ENCODE results near the gene SPOCK3.
"Not testable (repeated sequence)": the region's sequence is repeated elsewhere in the genome, so short reads cannot be mapped to it uniquely, and the experiment has no call there.

Gene SPOCK3

DNA sequence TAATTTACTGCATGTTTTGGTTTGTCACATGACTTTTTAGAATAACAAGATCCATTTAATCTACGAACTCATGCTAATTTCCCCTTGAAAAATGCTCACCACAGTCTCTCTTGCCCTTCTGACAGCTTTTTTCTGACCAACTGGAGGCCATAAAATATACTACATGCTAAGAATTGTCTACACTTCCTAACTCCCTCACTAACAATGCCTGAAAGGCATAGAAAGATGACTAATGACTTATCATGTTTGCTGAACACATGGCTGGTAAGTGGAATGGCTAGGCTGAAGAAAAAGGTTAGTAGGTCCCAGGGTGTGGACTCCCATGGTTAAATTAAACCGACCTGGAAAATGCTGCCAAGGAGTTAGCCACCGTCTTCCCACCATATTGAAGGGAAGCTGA is 309.9 kb downstream of the SPOCK3 start:
- DNase-seq: no peak

DNA sequence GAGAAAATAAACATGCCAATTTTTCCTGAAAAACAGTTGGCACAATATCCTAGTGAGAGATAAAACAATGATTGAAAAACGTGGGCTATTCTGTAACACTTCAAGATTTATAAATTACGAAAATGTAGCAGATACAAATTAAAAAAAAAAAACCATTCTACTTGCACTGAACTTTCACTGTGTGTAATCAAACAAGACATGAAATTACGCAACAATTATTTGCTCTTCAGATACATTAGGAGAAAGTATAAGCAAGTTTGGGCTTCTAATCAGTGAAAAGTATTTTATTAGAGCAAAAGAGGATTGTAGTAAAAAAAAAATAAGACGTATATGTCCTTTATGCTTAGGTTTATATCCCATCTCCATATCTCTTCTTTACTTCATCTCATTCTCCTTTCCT is 320.4 kb downstream of the SPOCK3 start:
- no peak for DNase-seq

DNA sequence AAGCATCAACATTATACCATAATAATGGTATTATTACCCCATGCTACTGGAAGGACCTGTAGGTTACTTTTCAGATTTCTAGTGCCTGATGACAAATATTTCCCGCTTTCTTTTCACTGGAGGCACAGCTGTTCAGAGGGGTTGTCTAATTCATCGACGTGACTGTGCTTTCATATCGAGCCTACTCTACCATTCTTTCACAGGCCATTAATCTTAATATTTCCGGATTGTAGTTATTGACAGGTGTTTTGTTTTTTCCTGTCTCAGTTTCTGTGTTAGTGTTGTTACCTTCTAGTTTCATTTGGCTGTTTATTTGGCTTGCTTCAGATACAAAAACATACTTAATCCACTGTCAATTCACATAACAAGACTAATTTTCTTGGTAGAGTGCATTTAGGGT is 330.9 kb downstream of the SPOCK3 start:
- peak; percentile 5 for DNase-seq

DNA sequence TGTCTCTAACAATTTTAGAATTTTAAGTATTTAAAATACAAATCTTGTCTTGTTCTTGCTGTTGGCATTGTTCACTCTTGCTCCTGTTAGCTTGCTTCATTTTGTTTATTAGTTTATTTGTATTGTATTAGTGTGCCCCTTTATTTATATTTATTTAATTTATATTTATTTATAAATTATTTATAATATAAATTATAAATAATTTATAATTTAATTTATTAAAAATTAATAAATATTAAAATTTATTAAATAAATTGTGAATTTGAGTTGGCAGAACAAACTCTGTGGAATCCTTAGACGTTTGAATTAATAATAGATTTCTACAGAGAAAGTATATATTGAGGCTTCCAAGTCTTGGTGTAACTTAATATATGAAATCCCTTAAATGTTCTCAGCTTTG is 331.4 kb downstream of the SPOCK3 start:
- no peak for DNase-seq

DNA sequence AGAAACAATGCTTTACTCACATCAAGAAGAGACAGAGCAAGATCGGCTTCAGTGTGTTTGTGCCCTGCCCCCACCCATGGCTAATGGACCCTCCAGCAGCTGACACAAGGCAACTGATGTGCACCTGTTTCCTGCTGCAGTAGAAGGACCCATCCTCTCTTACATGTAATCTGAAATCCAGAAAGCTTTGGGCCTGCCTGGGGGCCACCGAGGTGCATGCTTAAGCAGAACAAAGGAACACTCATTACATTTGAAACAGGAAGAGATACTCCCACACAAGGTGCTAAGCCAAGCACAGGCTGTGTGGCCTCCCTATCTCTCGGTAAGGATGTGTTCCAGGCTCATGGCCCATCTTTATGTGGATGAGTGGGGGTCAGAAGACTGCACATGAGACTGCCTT is 338.0 kb downstream of the SPOCK3 start:
- no peak for DNase-seq

DNA sequence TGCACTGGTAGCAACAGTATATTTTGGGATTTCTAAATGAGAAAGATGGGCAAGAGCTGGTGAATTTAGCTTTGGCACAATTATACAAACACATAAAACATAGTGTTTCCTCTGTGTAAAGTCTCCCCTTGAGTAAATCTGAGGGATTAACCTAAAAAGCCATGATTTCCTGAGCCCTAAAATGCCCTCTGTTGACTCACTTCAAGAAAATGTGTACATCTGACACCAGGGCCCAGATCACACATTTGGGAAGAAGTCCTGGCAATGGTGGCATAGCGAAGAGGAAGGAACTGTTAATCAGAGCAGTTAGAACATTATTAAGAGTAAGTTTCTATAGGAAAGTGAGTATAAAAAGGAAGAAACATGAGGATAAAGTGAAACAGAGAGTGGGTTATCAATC is 338.5 kb downstream of the SPOCK3 start:
- no peak for DNase-seq

DNA sequence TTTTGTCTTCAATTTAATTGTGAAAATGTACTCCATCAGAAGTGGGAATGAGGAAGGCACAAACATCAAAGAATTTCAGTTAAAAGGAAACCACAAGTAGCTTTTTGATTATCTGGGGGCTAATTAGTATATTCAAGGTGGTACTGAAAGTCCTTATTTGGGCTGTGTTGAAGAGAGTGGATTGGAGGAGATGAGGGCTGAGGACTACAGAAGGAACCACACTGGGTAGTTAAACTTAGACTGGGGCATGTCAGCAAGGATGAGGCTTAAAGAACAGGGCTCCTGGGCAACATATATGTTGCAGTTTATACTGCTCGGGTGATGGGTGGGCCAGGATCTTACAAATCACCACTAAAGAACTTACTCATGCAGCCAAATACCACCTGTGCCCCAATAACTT is 346.8 kb downstream of the SPOCK3 start:
- DNase-seq: no peak

DNA sequence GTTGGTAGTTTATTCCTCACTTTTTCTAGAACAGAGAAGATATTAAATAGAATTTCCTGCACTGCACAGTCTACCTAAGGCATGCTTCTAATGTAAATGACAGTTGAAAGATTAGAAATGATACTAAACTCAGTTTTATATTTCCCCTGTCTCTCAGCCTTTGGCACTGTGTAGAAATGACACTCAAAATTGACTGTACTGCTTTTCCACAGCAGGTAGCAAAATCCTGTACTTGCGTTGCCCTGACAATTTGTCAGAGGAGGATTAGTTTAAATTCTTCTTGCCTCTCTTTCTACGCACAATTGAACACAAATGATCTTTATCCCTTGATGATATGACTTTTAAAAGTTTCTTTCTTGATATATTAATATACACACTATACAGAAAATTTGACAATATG is 347.6 kb downstream of the SPOCK3 start:
- no peak for DNase-seq

DNA sequence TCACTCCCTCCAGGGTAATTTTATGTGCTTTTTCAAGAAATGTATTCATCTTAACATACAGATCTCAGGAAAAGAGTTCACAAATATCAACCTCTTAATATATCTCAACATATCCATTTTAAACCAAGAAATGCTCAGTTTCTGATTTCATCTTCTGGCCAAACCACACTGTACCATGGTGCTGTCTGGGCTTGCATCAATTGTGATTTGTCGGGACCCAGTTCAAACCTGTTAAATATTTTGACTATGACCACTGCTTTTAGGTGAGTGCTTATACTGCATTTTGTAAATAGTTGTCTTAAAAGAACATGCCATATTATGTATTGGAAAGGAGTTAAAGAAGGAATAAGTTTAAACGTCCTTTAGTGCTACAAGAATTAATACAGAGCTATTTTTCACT is 352.1 kb downstream of the SPOCK3 start:
- no peak for DNase-seq

DNA sequence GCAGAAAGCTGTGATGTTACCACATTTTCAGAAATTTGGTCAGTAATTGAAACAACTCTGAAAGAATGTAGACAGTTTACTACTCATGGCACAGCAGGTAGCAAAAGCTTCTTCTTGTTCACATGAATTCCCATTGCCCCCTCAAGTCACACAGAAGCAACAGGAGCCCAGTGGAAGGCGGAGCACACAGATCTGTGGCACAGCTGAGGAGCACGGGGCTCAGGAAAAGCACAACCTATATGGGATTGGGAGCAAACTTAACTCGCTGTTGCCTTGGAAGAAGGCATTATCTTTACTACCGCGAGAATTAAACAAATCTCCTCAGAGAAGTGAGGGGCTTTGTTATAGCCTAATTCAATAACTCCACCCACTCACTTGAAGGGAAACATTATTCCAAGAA is 358.5 kb downstream of the SPOCK3 start:
- no peak for DNase-seq

DNA sequence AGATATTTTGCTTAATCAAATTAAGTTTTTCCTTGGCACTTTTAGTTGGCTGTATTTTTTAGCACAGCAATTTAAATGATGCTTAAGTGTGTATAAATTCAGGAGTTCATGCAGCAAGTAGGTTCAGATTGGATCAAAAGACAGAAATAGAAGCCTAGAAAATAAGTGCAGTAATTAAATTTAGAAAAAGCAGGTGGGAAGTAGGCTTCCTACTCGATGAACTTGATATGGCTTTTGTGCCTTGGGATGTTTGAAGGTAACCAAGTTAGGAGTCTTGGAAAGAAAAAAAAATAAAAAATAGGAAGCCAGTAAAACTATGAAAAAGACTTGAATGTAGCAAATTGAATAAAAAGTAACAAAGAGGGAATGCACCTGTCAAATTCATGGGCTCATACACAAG is 372.3 kb downstream of the SPOCK3 start:
- no peak for DNase-seq

DNA sequence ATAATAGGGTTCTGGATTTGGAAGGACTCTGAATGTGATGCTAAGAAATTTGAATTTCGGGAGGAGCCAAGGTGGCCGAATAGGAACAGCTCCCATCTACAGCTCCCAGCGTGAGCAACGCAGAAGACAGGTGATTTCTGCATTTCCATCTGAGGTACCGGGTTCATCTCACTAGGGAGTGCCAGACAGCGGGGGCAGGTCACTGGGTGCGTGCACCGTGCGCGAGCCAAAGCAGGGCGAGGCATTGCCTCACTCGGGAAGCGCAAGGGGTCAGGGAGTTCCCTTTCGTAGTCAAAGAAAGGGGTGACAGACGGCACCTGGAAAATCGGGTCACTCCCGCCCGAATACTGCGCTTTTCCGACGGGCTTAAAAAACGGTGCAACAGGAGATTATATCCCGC is 383.9 kb downstream of the SPOCK3 start:
- DNase-seq: not testable (repeated sequence)

DNA sequence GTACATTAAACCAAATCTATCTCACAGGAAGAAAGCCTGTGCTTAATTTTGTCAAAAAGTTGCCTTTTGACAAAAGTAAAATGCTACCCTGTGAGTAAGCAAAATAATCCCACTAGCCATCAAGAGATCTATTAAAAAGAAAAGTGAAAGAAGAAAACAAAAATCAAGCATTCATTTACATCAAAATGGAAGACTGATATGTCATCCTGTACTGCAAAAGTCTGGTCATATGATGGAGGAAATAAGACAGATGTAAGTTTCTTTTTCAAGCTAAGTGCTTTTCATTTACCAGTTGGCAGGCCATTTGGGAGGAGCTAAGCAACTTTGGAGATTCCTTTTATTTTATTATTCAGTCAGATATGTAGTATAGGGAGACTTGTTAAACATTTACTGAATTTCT is 387.4 kb downstream of the SPOCK3 start:
- DNase-seq: no peak

DNA sequence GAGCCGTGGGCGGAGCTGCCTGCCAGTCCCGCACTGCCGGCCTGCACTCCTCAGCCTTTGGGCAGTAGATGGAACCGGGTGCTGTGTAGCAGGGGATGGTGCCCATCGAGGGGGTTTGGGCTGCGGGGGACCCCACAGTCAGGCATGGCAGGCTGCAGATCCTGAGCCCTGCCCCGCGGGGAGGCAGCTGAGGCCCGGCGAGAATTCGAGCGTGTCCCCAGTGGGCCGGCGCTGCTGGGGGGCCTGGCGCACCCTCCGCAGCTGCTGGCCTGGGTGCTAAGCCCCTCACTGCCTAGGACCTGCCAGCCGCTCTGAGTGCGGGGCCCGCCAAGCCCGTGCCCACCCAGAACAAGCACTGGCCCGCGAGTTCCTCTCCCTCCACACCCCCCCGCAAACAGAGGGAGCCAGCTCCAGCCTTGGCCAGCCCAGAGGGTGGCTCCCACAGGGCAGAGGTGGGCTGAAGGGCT is 391.5 kb downstream of the SPOCK3 start:
- DNase-seq: no peak

DNA sequence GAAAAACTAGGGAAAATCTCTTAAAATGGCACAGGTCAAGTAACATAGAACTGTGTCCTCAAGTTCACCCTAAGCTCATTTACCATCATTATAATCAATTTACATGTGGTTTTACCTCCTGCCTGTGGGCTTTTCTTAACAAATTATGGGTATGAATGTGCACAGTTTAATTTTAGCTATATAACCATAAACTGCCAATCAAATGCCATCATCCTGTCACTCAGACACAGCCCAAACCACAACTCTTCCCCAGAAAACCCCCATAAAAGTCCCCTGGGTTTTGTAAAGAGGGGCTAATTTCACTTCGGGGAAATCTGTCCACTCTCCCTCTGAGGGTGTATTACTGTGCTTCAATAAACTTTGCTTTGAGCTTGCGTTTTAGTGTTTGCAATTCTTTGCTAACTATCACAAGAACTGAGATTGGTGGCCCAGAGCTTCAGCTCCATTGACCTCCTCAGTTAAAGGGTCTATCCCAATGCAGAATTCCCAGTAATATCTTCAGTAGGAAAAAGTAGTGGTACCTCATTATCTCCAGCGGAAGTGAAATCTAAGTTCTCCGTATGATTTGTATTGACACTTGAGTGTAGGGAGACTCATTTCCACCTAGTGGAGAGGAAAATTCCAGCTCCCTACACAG is 394.6 kb downstream of the SPOCK3 start:
- DNase-seq: no peak

DNA sequence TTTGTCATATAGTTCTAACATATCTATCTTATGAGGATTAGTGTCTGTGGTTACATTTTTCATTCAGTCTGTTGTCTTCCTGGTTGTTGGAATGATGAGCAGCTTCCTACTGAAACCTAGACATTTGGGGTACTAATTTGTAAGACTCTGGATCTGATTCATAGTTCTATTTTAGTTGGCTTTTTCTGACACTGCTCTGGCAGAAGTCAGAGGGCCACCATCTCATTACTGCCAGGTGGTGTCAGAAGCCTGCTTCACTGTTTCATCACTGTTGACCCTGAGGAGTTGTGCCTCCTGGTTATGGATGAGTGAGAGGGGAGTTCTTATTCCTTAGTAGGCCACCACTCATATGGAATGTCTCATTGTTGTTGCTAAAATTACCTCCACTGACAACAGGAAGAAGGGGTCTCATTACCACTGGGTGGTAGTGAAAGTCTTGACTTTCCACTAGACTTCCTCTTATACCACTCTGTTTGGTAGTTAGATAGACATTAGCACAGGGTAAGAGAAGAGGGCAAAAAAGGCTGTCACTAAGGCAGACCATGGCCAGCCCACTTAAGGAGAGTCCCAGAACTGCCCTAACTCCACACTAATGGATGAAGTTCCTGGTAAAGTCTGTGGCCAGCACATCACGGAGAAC is 395.2 kb downstream of the SPOCK3 start:
- DNase-seq: no peak

DNA sequence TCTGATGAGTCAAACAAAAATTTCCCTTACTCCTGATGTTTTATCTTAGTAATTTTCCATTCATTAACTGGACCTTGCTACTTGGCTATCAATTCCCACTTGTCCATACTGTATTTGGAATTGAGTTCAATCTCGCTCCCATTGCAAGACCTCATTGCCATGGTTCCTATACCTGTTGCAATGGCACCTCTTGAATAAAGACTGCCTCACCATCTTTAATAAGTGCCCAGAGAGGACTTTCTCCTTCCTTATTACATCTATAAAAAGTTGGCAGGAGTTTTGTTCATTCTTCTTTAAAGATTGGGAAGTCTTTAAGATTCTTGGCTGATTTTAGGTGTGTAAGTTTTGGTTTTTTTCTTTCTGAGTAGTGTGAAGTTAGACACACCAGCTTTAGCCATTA is 397.4 kb downstream of the SPOCK3 start:
- no peak for DNase-seq

DNA sequence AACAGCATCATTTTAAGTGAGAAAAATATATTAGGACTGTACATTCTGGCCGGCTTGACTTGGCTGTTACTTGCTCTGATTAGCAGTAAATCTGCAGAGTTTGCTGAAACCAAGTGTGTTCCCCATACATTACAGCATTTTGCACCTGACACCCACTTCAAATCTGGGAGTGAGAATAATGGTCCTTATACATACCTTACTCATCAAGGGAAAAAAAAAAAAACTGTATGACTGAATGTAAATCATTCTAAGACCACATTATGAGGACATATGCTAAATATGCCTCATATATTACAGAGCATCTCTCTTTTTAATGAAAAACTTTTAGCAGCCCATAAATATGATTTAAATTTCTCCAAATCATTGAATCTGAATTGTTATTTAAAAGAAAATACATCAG is 406.7 kb downstream of the SPOCK3 start:
- DNase-seq: no peak

DNA sequence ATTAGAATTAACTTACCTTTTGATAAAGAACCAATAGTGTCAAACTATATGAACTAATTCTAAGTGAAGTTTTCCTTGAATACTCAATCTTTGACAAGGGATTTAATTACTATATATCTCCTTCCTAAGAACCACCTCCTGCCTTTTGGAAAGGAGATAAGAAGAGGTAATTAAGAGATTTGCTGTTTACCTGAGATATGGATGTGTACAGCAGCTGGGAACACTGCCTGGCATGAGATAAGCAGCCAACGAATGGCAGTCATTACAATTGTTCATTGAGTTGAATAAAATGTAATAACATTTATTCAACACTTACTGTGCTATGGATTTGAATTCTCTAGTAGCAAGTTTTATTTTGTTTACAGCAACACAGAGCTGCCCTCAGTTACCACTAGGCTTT is 407.1 kb downstream of the SPOCK3 start:
- DNase-seq: no peak

DNA sequence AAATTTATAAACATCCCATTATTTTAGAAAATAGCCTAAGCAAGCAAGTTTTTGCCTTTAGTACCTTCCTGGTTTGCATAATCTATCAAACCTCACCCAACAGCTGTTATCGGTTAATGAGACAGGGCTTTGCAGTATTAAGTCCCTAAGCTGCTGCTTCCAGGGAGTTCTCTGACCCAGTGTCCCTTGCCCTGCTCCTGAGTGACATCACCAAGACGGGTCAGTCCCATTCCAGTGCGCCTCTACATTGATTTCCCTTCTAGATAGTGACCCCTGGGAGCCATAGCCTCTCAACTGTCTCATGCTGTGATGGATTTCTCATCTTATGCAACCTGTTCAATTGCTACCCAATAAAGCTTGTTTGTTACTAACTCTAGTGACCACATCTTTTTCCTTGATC is 410.4 kb downstream of the SPOCK3 start:
- DNase-seq: no peak

DNA sequence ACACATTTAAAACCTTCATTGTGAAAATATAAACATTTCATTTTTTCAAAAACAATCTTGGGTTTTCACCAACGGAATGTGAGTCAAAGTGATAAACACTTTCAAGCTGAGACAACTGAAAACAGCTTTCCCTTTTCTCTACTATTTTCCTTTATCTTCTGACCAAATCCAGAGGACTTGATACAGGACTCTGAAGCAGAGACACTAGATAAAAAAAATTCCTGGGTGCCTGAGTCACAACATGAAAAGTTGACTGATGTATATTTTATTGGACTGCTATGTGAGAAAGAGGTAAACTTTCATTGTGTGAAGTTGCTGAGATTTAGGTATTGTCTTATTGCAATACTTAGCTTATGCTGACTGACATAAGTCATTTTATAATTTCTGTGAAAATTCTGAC is 411.2 kb downstream of the SPOCK3 start:
- no peak for DNase-seq

DNA sequence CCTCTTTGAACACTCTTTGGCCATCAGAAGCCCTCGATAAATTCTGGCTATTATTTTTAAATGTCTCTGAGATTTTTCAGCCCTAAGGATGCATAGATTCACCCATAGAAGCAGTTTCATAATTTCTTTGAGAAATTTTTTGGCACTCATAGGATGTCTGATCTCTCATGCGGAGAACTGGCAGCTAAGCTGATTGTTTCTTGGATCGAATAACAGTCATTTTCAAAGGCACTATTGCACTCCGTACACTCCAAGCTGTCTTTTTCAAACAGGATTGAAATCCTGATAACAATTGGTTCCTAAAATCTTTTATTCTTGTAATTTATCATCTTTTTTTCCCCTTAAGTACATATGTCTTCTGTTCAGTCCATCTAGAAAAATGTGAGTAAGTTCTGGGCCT is 411.9 kb downstream of the SPOCK3 start:
- no peak for DNase-seq

DNA sequence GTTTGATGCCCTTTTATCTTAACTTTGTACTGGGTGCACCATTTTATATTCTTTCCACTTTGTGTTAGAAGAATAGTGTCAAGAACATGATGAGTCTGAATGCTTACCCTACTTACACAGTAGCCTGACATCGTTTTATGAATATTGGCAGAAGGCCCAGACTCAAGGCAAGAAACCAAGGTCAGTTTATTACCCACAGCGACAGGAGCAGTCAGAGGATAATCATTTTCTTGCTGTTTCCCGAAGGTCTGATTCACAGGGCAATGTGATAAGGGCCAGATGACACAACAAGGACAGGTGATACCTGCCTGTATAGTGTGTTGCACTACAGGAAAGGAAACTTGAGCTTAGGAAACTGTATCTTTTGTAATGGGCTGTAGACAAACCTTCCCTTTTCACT is 417.4 kb downstream of the SPOCK3 start:
- DNase-seq: no peak

DNA sequence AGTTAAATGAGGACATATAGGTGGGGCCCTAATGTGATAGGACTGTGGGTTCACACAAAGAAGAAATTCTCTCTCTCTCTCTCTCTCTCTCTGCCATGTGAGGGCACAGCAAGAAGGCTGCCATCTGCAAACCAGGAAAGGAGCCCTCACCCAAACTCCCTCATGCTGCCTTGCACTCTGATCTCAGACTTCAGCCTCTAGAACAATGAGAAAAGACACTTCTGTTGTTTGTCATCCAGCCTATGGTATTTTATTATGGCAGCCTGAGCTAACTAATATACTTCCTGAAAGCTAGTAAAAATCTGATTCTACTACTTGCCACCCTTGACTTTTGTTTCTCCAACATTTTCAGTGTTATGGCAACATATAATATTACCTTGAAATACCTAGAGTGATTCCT is 425.9 kb downstream of the SPOCK3 start:
- no peak for DNase-seq

DNA sequence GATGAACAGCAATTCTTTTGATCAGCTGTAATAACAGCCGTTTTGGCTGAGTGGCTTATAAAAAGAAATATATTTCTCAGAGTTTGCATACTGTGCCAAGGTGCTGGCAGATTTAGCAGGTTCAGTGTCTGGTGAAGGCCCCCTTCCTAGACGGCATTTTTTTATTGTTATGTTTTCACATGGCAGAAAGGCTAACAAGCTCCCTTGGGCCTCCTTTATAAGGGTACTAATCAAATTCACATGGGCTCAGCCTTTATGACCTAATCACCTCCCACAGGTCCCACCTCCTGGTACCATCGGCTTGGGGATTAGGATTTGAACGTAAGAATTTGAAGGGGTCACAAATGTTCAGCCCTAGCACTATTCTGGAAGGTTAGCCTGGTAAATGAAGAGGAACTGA is 431.9 kb downstream of the SPOCK3 start:
- no peak for DNase-seq

All from retina (tissue), 1 donor.